Measurements from ENCODE around the gene FADS6.

GRCh38 chr17:74939534-74939933, 46.1 kb upstream of the FADS6 start:
- TF ChIP-seq, protein P1, sequence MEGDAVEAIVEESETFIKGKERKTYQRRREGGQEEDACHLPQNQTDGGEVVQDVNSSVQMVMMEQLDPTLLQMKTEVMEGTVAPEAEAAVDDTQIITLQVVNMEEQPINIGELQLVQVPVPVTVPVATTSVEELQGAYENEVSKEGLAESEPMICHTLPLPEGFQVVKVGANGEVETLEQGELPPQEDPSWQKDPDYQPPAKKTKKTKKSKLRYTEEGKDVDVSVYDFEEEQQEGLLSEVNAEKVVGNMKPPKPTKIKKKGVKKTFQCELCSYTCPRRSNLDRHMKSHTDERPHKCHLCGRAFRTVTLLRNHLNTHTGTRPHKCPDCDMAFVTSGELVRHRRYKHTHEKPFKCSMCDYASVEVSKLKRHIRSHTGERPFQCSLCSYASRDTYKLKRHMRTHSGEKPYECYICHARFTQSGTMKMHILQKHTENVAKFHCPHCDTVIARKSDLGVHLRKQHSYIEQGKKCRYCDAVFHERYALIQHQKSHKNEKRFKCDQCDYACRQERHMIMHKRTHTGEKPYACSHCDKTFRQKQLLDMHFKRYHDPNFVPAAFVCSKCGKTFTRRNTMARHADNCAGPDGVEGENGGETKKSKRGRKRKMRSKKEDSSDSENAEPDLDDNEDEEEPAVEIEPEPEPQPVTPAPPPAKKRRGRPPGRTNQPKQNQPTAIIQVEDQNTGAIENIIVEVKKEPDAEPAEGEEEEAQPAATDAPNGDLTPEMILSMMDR (IDR thresholded peaks at IDR 0.05; ENCODE audit: low read depth, low read length) = no peak
- TF ChIP-seq EZH2phosphoT487 (IDR thresholded peaks at IDR 0.05; ENCODE audit: low read depth) = no peak
